OCI-LY7 (cell line): Measurements from ENCODE around the gene SALL4. TPM values are rescaled to one million over a fixed set of nuclear protein-coding genes. Genes with fewer than 3 reads are reported as not detected.
"Not testable (repeated sequence)": the region's sequence is repeated elsewhere in the genome, so short reads cannot be mapped to it uniquely, and the experiment has no call there.

Source experiments
- BruUV-seq: library from RNA; stranded (reverse); fragments of 400-500 nt; replicated peaks from 2 replicates; lab custom pipeline; 2021; lab: Mats Ljungman, UMichigan
- CTCF ChIA-PET: fragments of 300-600 bp; sonication (Branson Sonifier 250); formaldehyde crosslinking; loops from one replicate; lab custom pipeline; 2022; ENCODE audit warnings: antibody characterized with exemption; ENCODE audit not compliant: unreplicated experiment; lab: Charles Lee
- POLR2A ChIA-PET: fragments of 300-600 bp; sonication (Branson Sonifier 250); formaldehyde crosslinking; loops from one replicate; lab custom pipeline; 2022; ENCODE audit warnings: antibody characterized with exemption; lab: Charles Lee
- DNase-seq: peaks from one replicate; pipeline ENCODE4 v3.0.0-alpha.2; 2015; ENCODE audit warnings: low spot score
- H2AFZ ChIP-seq: fragments of 200-600 bp; sonication (generic), shearing (Covaris generic); 2 replicates; pipeline ENCODE4 v1.6.1; 2014; ENCODE audit warnings: mild to moderate bottlenecking, antibody characterized with exemption, low read length, moderate library complexity
- H3K27ac ChIP-seq: fragments of 200-600 bp; sonication (generic); 2 replicates; pipeline ENCODE4 v1.5.1; 2014; ENCODE audit warnings: mixed run types, low read depth, mild to moderate bottlenecking, moderate library complexity, low read length, inconsistent platforms; ENCODE audit not compliant: poor library complexity, severe bottlenecking
- H3K36me3 ChIP-seq: fragments of 200-600 bp; sonication (generic); 2 replicates; pipeline ENCODE4 v1.6.1; 2014; ENCODE audit warnings: mild to moderate bottlenecking, antibody characterized with exemption, low read length, moderate library complexity, mixed read lengths; ENCODE audit not compliant: insufficient read depth
- H3K4me1 ChIP-seq: fragments of 200-600 bp; sonication (generic); 2 replicates; pipeline ENCODE4 v1.5.1; 2014; ENCODE audit warnings: mild to moderate bottlenecking, low read length; ENCODE audit not compliant: insufficient read depth, poor library complexity, severe bottlenecking
- H3K4me2 ChIP-seq: fragments of 200-600 bp; sonication (generic); 2 replicates; pipeline ENCODE4 v1.6.1; 2014; ENCODE audit warnings: mild to moderate bottlenecking, low read length
- H3K4me3 ChIP-seq: fragments of 200-600 bp; sonication (generic); 2 replicates; pipeline ENCODE4 v1.5.1; 2014; ENCODE audit warnings: mild to moderate bottlenecking, low read depth, low read length; ENCODE audit not compliant: poor library complexity, severe bottlenecking
- H3K79me2 ChIP-seq: fragments of 200-600 bp; sonication (generic); 2 replicates; pipeline ENCODE4 v1.6.1; 2016; ENCODE audit warnings: low read depth, mild to moderate bottlenecking, low read length, moderate library complexity, mixed read lengths; ENCODE audit not compliant: insufficient read depth
- H3K9me2 ChIP-seq: fragments of 200-600 bp; sonication (generic); 2 replicates; pipeline ENCODE4 v1.6.1; 2016; ENCODE audit warnings: mild to moderate bottlenecking, low read length, mixed read lengths; ENCODE audit not compliant: insufficient read depth
- H3K9me3 ChIP-seq: fragments of 200-600 bp; sonication (generic); 2 replicates; pipeline ENCODE4 v1.6.1; 2014; ENCODE audit warnings: mild to moderate bottlenecking, mixed run types, low read length, mixed read lengths
- H4K20me1 ChIP-seq: fragments of 200-600 bp; sonication (generic); 2 replicates; pipeline ENCODE4 v1.6.1; 2014; ENCODE audit warnings: mild to moderate bottlenecking, antibody characterized with exemption, low read length, moderate library complexity, mixed read lengths; ENCODE audit not compliant: insufficient read depth
- EZH2phosphoT487 ChIP-seq: fragments of 200-600 bp; sonication (generic); IDR thresholded peaks from 2 replicates; pipeline ENCODE4 v1.6.1; 2018; ENCODE audit warnings: low read depth, borderline replicate concordance, mild to moderate bottlenecking, mixed run types, antibody characterized with exemption, low read length, moderate library complexity, mixed read lengths
- intact Hi-C: fragments of 100-400 bp; cut with micrococcal nuclease; formaldehyde crosslinking; loops from one replicate; pipeline ENCODE4 v1.10.0; 2022; ENCODE audit not compliant: unreplicated experiment
- total RNA-seq, 2 experiments: library from RNA; depleted of rRNA in 1 of 2; stranded (reverse); fragments of >200 nt in 1 of 2; shearing (Covaris generic) in 1 of 2; gene quantifications; 2 replicates each; pipeline ENCODE4 v1.2.3, GENCODE V29; 2014 to 2022
- TF ChIP-seq, protein P1 (sequence below): fragments of 200-600 bp; sonication (generic); conservative IDR thresholded peaks from 2 replicates; pipeline ENCODE4 v1.5.1; 2014; ENCODE audit warnings: mild to moderate bottlenecking, antibody characterized with exemption, low read length, moderate library complexity, mixed read lengths

Gene SALL4
- total RNA-seq, 2 experiments from 2014 or later: 0.06 TPM; not detected in 1

DNA sequence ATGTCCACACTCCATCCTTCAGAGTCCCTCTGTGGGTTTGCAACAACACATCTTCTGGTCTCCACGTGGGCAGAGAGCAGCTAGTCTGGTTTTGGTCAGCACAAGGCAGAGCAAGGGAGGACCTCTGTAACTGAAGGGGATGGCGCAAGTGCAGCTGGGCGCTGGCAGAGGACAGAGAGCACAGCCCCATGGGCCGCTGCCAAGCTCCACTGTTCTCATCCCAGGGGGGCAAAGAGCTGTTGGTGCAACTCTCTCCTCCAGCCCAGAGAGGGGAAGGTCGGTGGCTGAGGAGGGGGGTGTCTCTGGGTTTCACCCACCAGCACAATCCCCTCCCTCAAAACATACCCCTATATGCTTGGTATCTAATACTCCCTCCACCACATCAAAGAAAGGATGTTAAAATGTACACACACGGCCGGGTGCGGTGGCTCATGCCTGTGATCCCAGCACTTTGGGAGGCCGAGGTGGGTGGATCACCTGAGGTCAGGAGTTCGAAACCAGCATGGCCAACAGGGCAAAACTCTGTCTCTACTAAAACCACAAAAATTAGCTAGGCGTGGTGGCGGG, 43.3 kb downstream of the SALL4 start:
- ChIA-PET POLR2A (no interaction called here), CTCF (no interaction called here)
- intact Hi-C loops: no loop called here
- Histone ChIP-seq H3K36me3 (no peaks in the 10 kb centered on the region), H3K9me3 (no peaks in the 10 kb centered on the region), H3K9me2 (no peaks in the 10 kb centered on the region), H3K79me2 (no peaks in the 10 kb centered on the region), H3K4me3 (no peak overlapping the region), H4K20me1 (no peaks in the 10 kb centered on the region), H3K4me2 (no peak overlapping the region), H3K27ac (no peak overlapping the region), H2AFZ (no peak overlapping the region), H3K4me1 (no peaks in the 10 kb centered on the region)
- BruUV-seq: no TSS peak
- TF ChIP-seq, protein P1, sequence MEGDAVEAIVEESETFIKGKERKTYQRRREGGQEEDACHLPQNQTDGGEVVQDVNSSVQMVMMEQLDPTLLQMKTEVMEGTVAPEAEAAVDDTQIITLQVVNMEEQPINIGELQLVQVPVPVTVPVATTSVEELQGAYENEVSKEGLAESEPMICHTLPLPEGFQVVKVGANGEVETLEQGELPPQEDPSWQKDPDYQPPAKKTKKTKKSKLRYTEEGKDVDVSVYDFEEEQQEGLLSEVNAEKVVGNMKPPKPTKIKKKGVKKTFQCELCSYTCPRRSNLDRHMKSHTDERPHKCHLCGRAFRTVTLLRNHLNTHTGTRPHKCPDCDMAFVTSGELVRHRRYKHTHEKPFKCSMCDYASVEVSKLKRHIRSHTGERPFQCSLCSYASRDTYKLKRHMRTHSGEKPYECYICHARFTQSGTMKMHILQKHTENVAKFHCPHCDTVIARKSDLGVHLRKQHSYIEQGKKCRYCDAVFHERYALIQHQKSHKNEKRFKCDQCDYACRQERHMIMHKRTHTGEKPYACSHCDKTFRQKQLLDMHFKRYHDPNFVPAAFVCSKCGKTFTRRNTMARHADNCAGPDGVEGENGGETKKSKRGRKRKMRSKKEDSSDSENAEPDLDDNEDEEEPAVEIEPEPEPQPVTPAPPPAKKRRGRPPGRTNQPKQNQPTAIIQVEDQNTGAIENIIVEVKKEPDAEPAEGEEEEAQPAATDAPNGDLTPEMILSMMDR: no peak
- no peak for TF ChIP-seq EZH2phosphoT487
- no peak for DNase-seq

DNA sequence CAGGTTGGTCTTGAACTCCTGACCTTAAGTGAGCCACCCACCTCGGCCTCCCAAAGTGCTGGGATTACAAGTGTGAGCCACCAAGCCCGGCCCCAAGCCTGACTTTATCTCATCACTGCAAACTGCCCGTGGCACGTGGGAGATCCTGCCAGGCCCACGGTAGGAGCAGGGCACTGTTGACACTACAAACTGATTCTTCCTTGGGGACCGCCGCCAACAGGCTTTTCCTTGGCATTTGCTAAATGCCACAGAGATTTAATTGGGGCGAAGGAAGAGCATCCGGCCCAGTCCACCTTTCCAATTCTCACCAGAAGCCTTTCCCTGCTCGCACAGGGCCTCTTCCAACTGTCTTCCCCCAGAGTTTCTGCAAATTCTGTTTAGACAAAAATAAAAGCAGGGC, 45.1 kb downstream of the SALL4 start:
- Histone ChIP-seq H2AFZ (no peak overlapping the region), H3K79me2 (no peaks in the 10 kb centered on the region), H3K36me3 (no peaks in the 10 kb centered on the region), H3K4me2 (no peak overlapping the region), H3K27ac (no peak overlapping the region), H3K4me3 (no peak overlapping the region), H3K9me3 (no peaks in the 10 kb centered on the region), H4K20me1 (no peaks in the 10 kb centered on the region), H3K9me2 (no peaks in the 10 kb centered on the region), H3K4me1 (no peaks in the 10 kb centered on the region)
- ChIA-PET POLR2A (no interaction called here), CTCF (no interaction called here)
- no TSS peak for BruUV-seq
- no peak for DNase-seq
- intact Hi-C loops: no loop called here
- TF ChIP-seq, protein P1: no peak
- no peak for TF ChIP-seq EZH2phosphoT487

DNA sequence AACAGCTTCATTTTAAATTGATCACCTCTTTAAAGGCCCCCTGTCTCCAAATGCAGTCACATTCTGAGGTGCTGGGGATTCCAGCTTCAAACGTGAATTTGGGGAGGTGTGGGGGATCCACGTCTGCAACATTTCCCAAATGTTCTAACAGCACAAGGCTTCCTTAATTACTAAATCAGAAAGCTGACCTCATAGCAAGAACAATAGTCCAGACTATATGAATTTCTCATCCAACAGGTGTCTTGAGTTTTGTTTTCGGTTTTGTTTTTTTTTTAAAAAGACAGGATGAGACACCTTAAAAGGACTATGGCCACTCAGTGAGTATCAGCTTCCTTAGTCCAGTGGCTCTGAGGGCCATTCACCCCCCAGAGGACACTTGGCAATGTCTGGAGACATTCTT, 45.7 kb downstream of the SALL4 start:
- TF ChIP-seq, protein P1: no peak
- no peak for TF ChIP-seq EZH2phosphoT487
- Histone ChIP-seq H3K9me3 (no peaks in the 10 kb centered on the region), H3K27ac (no peak overlapping the region), H3K4me2 (no peak overlapping the region), H3K79me2 (no peaks in the 10 kb centered on the region), H3K36me3 (no peaks in the 10 kb centered on the region), H4K20me1 (no peaks in the 10 kb centered on the region), H3K4me3 (no peak overlapping the region), H2AFZ (no peak overlapping the region), H3K9me2 (no peaks in the 10 kb centered on the region), H3K4me1 (no peaks in the 10 kb centered on the region)
- no TSS peak for BruUV-seq
- intact Hi-C loops: no loop called here
- CTCF ChIA-PET: no interaction called here
- DNase-seq: no peak
- POLR2A ChIA-PET: interaction anchor here (1.1 kb wide), 1 partner anchor 9 kb away, joined by 3 read pairs; no protein-coding TSS in a partner anchor

DNA sequence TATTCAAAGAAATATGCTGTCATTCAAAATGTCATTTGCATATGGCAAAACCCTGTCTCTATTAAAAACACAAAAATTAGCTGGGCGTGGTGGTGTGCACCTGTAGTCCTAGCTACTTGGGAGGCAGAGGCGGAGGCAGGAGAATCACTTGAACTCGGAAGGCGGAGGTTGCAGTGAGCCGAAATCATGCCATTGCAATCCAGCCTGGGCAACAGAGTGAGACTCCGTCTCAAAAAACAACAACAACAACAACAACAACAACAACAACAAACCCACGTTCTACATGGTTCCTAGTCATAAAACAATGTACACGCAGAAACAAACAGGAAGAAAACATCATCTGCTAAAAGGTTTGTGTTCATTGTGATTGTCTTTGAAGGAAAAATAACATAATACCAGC, 49.1 kb downstream of the SALL4 start:
- DNase-seq, H3K9me2 ChIP-seq, BruUV-seq, H4K20me1 ChIP-seq, H3K36me3 ChIP-seq, H3K4me2 ChIP-seq, H2AFZ ChIP-seq, H3K27ac ChIP-seq, H3K4me1 ChIP-seq, CTCF ChIA-PET, H3K79me2 ChIP-seq, intact Hi-C loops, H3K4me3 ChIP-seq, H3K9me3 ChIP-seq: not testable (repeated sequence)
- POLR2A ChIA-PET: interaction anchor here (0.6 kb wide), 1 partner anchor 458 kb away, joined by 3 read pairs; no protein-coding TSS in a partner anchor
